Umbilical cord (tissue), 2 donors: Measurements from ENCODE around the gene DRAM2. TPM values are rescaled to one million over a fixed set of nuclear protein-coding genes. Genes with fewer than 3 reads are reported as not detected.

Experiments used
- DNase-seq: peaks from one replicate; pipeline ENCODE4 v3.0.0-alpha.2; 2015; ENCODE audit warnings: low spot score
- total RNA-seq: library from RNA; depleted of rRNA; stranded (reverse); fragments of >200 nt; gene quantifications from one replicate; pipeline ENCODE4 v1.2.3, GENCODE V29; 2014; ENCODE audit warnings: low replicate concordance; ENCODE audit not compliant: insufficient read depth

The DRAM2 gene
- total RNA-seq: 19.0 TPM

DNA sequence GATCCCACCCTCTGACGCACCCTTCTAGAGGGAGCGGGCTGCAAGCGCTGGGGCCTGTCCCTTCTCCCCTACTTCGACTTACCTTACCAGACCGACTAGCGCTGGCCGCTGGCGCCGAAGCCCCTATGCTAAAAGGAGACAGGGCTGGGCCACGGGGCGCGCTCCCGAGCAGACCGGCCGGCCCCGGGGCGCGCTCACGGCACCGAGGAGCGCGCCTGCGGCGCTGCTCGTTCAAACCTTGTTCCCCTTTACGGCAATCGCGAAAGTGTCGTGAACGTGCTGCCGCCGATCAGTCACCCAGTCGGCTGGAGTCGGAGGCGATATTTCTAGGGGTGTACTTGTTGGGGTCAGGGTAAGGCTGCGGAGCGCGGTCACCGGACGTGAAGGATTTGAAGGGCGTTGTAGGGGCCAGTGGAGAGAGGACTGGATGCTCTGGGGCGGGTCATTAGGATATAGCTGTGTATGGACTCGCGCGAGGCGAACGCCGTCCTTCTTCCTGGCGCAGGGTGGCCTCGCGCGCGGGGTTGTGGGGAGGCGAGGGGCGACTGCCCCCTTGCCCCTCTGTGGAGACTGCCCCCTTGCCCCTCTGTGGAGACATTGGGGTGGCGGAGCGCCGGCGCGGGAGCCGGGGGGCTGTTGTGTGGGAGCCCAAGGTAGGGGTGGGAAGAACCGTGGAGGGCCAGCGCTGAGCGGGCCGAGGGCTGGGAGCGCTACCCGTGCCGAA is at the start of gene DRAM2, which contains the start of gene CEPT1:
TSS of gene DRAM2 (minus strand) at position 138 of the 724 bp plus-strand sequence. CDS start 8,539 bp downstream, outside the sequence.
TSS of gene CEPT1 (plus strand) at position 268 of the 724 bp plus-strand sequence. CDS start 7,492 bp downstream, outside the sequence.
- peak; percentile 98 for DNase-seq

DNA sequence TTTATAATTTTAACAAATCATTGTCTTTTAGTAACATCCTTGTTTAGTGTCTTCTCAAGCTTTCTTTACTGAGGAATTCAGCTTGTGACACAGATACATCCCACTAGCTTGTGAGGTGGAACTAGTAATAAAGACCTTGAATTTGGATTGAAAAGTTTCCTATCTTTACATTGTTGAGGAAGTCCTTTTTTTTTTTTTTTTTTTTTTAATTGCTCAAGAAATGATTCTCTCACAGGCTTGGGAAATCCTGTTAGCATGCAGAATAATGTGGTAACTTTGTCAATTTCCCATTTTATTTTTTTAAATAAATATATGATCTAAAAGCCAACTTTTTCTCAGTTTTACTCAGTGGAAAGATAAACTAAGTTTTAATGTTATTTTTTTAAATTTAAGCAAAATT is 44.8 kb upstream of the DRAM2 start:
- no peak for DNase-seq

DNA sequence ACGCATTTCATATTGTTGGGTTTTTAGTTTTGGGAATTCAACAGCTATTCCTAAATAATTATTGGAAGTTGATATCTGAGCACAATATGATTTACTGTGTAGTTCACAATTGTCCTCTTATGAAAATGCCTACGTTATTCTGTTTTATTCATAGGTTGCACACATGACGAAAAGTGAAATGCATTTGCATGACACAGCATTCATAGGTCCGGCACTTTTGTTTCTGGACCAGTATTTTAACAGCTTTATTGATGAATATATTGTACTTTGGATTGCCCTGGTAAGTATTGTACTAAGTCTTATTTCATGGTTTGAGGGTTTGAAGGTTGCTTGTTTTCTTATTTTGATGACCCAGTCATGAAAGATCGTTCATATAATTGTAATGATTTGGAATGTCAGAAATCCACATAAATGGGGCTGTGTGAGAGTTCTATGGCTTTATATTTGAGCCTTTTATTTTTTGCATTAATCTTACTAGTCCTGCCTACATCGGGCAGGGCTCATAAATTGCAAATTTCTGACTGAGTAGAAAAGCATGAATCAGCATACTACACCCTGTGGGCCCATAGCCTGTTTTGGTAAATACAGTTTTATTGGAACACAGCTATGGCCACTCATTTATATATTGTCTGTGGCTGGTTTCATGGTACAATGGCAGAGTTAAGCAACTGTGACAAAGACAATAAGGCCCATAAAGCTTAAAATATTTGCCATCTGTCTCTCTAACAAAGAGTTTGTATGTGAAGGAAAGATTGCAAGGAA is 43.6 kb upstream of the DRAM2 start:
- no peak for DNase-seq

GRCh38 chr1:111182052-111182451 is 42.2 kb upstream of the DRAM2 start:
- no peak for DNase-seq

DNA sequence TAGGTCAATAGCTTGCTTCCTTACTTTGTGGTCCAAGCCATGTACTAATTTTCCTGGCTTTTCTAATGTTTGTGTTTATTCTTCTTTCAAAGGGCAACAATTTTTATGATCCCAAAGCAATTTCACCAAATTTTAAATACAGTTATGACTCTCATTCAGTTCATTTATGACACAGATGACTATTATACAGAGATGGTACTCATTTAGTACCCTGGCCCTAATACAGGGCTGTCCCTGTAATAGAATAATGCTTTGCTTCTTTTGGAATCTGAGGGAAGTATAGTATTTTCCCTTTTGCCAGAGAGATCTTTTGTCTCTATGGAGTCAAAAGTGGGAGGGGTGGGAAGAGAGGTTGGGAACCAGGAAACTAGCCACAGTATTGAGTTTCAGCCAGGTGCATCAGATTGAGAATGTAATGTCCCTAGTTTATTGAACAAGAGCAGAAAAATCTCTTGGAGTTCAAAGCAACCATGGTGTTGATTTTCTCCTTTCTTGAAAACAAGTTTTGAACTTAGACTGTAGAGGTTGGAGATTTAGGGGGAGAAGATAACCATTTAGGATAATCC is 40.2 kb upstream of the DRAM2 start:
- DNase-seq: no peak

DNA sequence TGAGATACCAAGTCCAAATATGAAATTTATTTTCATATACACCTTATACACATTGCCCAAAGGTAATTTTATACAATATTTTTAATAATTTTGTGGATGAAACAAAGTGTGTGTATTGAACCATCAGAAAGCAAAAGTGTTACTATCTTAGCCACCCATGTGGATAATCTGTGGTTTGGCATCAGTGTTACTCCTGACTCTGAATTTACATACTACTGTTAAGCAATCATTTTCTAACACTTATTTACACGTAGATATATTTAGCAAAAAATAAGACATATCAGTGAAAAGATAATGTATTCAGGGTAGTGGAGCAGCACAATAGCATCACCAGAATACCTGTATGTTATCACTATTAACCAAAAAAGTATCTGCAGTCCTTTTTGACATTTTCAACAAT is 36.8 kb upstream of the DRAM2 start:
- no peak for DNase-seq

DNA sequence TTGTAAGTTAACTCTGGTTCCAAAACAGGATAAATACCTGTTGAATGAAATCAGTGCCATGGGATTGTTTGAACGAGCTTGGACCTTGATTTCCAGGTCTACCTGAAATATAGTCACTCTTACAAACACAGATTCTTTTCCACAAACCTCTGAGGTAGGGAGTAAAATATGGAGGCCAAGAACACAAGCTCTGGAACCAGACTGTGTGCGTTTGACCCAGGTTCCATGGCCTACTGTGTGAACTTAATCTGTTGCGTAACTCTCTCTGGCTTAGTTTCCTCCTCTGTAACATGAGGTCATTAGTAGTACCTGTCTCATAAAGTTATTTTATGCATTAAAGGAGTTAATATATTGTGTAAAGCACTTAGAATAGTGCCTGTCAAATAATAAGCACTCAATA is 35.5 kb upstream of the DRAM2 start:
- DNase-seq: no peak

GRCh38 chr1:111174070-111174469 is 34.2 kb upstream of the DRAM2 start:
- DNase-seq: no peak

- DNase-seq: no peak
Measured at GRCh38 chr1:111172463-111172862, 32.6 kb upstream of the DRAM2 start.

DNA sequence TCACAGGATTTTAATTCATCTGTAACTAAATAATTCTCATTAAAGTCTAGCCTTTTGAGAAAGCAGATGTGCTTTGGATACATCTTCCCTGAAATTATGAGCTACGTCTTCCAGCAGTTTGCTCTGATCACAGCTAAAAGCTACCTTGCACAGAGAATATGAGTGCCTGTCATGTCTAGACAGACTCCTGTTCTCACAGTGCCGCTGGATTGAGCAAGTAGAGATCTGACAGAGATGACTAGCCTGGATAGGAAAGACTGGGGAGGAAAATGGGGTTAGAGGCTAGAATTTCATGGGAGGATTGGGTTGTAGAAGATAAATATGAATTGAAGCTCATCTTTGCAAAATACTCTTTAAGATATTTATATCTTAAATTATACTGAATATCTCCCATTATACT is 24.3 kb upstream of the DRAM2 start:
- DNase-seq: no peak

DNA sequence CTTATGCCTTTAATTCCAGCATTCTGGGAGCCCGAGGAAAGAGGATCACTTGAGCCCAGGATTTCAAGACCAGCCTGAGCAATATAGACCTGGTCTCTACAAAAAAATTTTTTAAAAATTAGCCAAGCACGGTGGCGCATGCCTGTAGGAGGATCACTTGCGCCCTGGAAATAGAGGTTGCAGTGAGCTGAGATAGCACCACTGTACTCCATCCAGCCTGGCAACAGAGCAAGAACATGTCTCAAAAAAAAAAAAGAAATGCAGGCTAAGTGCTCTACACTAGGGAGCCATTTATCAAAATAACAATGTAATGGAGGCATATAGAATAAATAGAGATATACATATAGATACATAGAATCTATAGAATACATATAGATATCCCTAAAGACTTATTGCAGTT is 23.5 kb upstream of the DRAM2 start:
- no peak for DNase-seq

DNA sequence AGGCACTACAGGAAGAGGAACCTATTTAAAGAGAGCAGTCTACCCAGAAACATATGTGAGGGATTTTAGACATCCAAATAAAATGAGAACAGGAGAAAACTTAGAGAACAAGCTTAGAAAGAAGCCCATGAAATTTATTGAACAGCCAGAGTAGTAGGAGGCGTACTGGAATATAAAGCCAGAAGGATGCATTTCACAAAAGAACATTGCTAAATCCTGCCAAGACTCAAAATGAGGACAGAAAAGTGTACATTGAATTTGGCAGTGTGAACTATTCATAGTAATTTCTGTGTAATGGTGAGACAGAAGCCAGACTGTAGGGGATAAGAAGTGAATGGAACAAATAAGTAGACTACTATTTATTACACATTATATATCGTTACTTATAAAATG is 22.6 kb upstream of the DRAM2 start:
- DNase-seq: peak; percentile 15

DNA sequence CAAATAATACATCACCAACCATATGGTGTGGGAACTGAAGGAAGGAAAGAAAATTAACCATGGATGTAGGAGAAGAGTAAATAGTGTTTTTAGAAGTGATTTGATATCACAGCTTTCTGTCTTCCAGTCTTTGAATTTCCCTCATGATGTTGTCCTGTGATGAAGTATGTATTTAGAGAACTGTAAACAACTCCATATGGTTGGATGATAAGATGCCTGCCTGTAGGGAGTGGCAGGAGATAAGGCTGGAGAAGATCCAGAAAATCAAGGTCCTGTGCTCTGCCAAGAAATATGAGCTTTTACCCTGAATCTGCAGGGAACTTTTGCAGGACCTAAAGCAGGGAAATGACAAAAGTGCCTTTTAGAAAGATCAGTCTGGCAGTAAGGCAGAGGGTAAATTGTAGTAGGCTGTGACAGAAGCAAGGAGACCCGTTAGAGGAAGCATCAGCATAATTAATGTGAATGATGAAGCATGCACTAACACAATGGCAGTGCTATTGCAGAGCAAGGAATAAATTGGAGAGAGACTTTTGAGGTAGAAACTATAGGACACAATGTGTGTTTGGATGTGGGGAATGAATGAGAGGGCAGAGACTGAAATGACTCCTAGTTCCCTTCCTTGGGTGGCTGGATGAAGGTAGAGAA is 22.1 kb upstream of the DRAM2 start:
- peak; percentile 11 for DNase-seq

DNA sequence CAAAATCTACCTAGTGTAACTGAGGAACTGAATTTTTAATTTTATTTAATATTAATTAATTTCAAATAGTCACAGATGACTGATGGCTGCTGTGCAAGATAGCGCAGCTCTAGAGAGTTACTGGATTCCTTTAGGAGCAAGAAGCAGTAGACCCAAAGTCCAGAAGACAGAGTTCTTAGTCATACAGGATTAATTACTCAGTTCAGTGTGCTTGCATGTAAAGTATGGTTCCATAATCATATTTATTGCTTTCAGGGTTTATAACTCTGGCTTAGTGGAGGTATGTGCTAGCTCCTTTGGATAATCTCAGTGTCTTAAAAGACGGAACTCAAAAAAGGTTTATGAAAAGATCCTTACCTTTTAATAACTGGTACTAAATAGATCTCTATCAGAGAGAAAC is 17.5 kb upstream of the DRAM2 start:
- DNase-seq: no peak

- DNase-seq: peak; percentile 28
Measured at GRCh38 chr1:111154021-111154999, 14.4 kb upstream of the DRAM2 start.

GRCh38 chr1:111151838-111152237 is 11.9 kb upstream of the DRAM2 start:
- no peak for DNase-seq

- no peak for DNase-seq
Measured at GRCh38 chr1:111148376-111148881, 8.5 kb upstream of the DRAM2 start.

DNA sequence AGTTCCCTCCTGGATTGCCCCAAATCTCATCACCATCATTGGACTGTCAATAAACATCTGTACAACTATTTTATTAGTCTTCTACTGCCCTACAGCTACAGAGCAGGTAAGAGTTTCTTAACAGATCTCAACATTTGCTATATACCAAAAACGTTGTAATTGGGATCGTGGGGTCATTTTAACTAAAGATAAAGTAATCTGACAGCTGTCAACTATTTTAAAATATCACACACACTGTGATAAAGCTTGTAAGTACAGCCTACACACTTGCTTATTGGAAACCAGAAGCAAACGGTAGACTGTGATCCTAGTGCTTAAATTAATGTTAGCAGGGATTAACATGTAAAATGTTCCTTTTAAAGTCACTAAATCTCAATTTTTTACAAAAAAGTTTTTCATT is 8.1 kb upstream of the DRAM2 start:
- no peak for DNase-seq

- no peak for DNase-seq
Measured at GRCh38 chr1:111145963-111146768, 6.3 kb upstream of the DRAM2 start.

GRCh38 chr1:111145542-111145941 is 5.6 kb upstream of the DRAM2 start:
- no peak for DNase-seq
